HG03095 (cell line): ENCODE data around the gene TBP.
"Not testable (repeated sequence)": the region's sequence is repeated elsewhere in the genome, so short reads cannot be mapped to it uniquely, and the experiment has no call there.

Source experiments
- ATAC-seq: cut with Tn5 transposase; IDR thresholded peaks from one replicate; pipeline ENCODE4 v1.9.1; 2021; ENCODE audit warnings: moderate library complexity; ENCODE audit not compliant: unreplicated experiment

The TBP gene

GRCh38 chr6:170597278-170597677 is 43.1 kb downstream of the TBP start:
- ATAC-seq = no peak

DNA sequence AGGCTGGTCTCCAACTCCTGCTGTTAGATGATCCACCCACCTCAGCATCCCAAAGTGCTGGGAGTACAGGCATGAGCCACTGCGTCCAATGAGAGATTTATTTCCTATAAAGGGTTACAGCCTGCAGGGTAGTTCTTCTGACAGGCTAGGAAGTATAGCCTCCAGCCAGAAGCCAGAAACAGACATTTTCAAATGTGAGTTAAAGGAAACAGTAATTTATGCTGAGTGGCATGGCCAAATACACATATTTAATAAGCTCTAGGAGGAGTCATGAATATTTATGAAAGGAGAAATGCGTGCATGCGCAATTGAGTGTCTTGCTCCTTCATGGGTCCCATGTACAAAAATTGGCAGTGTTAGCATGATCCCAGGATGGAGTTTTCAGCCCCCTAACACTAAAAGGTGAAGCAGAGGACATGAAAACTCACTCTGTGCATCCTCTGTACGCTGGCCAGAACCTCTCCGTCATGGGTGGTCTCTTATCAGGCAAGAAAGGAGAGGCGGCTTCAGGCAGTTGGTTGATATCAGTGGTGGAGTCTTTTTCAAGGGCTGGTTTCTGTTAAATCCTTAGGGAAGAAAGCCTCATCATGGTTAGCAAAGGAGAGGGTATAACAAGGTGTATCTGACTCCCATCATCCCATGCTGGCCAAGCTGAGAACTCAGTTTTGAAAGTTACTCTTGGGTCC is 51.5 kb downstream of the TBP start:
- ATAC-seq = no peak

DNA sequence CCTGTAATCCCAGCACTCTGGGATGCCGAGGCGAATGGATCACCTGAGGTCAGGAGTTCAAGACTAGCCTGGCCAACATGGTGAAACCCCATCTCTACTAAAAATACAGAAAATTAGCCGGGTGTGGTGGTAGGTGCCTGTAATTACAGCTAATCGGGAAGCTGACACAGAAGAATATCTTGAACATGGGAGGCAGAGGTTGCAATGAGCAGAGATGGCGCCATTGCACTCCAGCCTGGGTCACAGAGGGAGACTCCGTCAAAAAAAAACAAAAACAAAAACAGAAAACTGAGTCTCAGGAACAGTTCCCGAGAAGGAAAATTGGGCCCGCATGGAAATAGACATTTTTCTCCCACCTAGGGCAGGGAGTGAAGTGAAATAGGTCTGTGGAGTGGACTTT is 55.1 kb downstream of the TBP start:
- not testable (repeated sequence) for ATAC-seq

GRCh38 chr6:170612256-170612804 is 58.2 kb downstream of the TBP start:
- peak; percentile 55 for ATAC-seq

DNA sequence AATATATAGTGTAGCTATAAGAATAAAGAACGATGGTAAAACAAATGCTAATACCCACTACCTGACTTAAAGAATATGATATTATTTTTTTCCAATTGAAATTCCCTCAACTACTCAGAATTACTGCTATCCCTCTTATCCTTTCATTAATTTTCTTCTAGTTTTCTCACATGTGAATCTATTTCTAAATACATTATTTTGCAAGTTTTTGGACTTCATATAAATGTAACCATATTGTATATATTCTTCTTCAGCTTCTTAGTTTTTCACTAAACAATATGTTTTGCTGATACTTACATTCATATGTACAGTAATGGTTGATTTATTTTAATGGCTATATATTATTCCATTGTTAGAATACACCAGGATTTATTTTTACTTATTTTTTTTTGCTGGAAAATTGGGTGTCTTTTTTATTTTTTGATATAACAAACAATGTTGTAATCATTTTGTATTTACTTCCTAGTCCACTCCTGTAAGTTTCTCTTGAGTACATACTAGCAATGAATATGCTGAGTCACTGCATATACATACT is 61.9 kb downstream of the TBP start:
- ATAC-seq = not testable (repeated sequence)
